ENCODE data around the gene PDE4B.
"Not testable (repeated sequence)": the region's sequence is repeated elsewhere in the genome, so short reads cannot be mapped to it uniquely, and the experiment has no call there.

Gene PDE4B

GRCh38 chr1:66403007-66403731, 610.5 kb downstream of the PDE4B start:
- Histone ChIP-seq H3K27ac (ENCODE audit: low read length) (no peak overlapping the region), H3K27me3 (ENCODE audit: control insufficient read depth, insufficient read depth, low read length) (no peaks in the 10 kb centered on the region), H3K36me3 (ENCODE audit: control insufficient read depth, insufficient read depth, low read length) (no peaks in the 10 kb centered on the region), H3K4me3 (ENCODE audit: low read length) (no peak overlapping the region), H3K9me3 (ENCODE audit: control insufficient read depth, insufficient read depth, low read length) (no peaks in the 10 kb centered on the region), H3K4me1 (ENCODE audit: control insufficient read depth, insufficient read depth, low read length) (no peaks in the 10 kb centered on the region)
- no CpG with 5 or more reads among the region's 5 CpGs for WGBS (ENCODE audit: insufficient coverage, insufficient read length)
- no peak for DNase-seq (ENCODE audit: low read depth, low spot score)

- Histone ChIP-seq H3K27ac (ENCODE audit: low read length) (no peak overlapping the region), H3K4me3 (ENCODE audit: low read length) (no peak overlapping the region), H3K4me1 (ENCODE audit: control insufficient read depth, insufficient read depth, low read length) (no peaks in the 10 kb centered on the region), H3K27me3 (ENCODE audit: control insufficient read depth, insufficient read depth, low read length) (no peaks in the 10 kb centered on the region), H3K9me3 (ENCODE audit: control insufficient read depth, insufficient read depth, low read length) (no peaks in the 10 kb centered on the region), H3K36me3 (ENCODE audit: control insufficient read depth, insufficient read depth, low read length) (no peaks in the 10 kb centered on the region)
- no peak for DNase-seq (ENCODE audit: low read depth, low spot score)
- WGBS (ENCODE audit: insufficient coverage, insufficient read length), result no CpG with 5 or more reads among the region's 4 CpGs
Measured at GRCh38 chr1:66405061-66405460, 612.4 kb downstream of the PDE4B start.

- H3K9me3 ChIP-seq (ENCODE audit: control insufficient read depth, insufficient read depth, low read length); DNase-seq (ENCODE audit: low read depth, low spot score); H3K36me3 ChIP-seq (ENCODE audit: control insufficient read depth, insufficient read depth, low read length); H3K4me1 ChIP-seq (ENCODE audit: control insufficient read depth, insufficient read depth, low read length); H3K27me3 ChIP-seq (ENCODE audit: control insufficient read depth, insufficient read depth, low read length); H3K27ac ChIP-seq (ENCODE audit: low read length); H3K4me3 ChIP-seq (ENCODE audit: low read length): not testable (repeated sequence)
- no CpG with 5 or more reads among the region's 1 CpG for WGBS (ENCODE audit: insufficient coverage, insufficient read length)
Measured at GRCh38 chr1:66411449-66411848, 618.8 kb downstream of the PDE4B start.

GRCh38 chr1:66412704-66413103, 620.0 kb downstream of the PDE4B start:
- no peaks in the 10 kb centered on the region for H3K36me3 ChIP-seq (ENCODE audit: control insufficient read depth, insufficient read depth, low read length)
- no peaks in the 10 kb centered on the region for H3K27me3 ChIP-seq (ENCODE audit: control insufficient read depth, insufficient read depth, low read length)
- DNase-seq (ENCODE audit: low read depth, low spot score), result no peak
- no peaks in the 10 kb centered on the region for H3K4me1 ChIP-seq (ENCODE audit: control insufficient read depth, insufficient read depth, low read length)
- H3K9me3 ChIP-seq (ENCODE audit: control insufficient read depth, insufficient read depth, low read length), result no peaks in the 10 kb centered on the region; the same call in 1 of the 2 replicates
- H3K27ac ChIP-seq (ENCODE audit: low read length), result no peak overlapping the region
- H3K4me3 ChIP-seq (ENCODE audit: low read length), result no peak overlapping the region

- no peaks in the 10 kb centered on the region; the same call in 1 of the 2 replicates for H3K9me3 ChIP-seq (ENCODE audit: control insufficient read depth, insufficient read depth, low read length)
- no peaks in the 10 kb centered on the region for H3K4me1 ChIP-seq (ENCODE audit: control insufficient read depth, insufficient read depth, low read length)
- no peaks in the 10 kb centered on the region for H3K27me3 ChIP-seq (ENCODE audit: control insufficient read depth, insufficient read depth, low read length)
- no peak for DNase-seq (ENCODE audit: low read depth, low spot score)
- no peak overlapping the region for H3K4me3 ChIP-seq (ENCODE audit: low read length)
- H3K36me3 ChIP-seq (ENCODE audit: control insufficient read depth, insufficient read depth, low read length), result no peaks in the 10 kb centered on the region
- no peak overlapping the region for H3K27ac ChIP-seq (ENCODE audit: low read length)
- no CpG with 5 or more reads among the region's 2 CpGs for WGBS (ENCODE audit: insufficient coverage, insufficient read length)
Measured at GRCh38 chr1:66413136-66413837, 620.6 kb downstream of the PDE4B start.

GRCh38 chr1:66413838-66414175, 621.1 kb downstream of the PDE4B start:
- no peaks in the 10 kb centered on the region for H3K4me1 ChIP-seq (ENCODE audit: control insufficient read depth, insufficient read depth, low read length)
- DNase-seq (ENCODE audit: low read depth, low spot score), result no peak
- no CpG with 5 or more reads among the region's 3 CpGs for WGBS (ENCODE audit: insufficient coverage, insufficient read length)
- no peaks in the 10 kb centered on the region for H3K36me3 ChIP-seq (ENCODE audit: control insufficient read depth, insufficient read depth, low read length)
- H3K4me3 ChIP-seq (ENCODE audit: low read length), result no peak overlapping the region
- H3K9me3 ChIP-seq (ENCODE audit: control insufficient read depth, insufficient read depth, low read length), result no peaks in the 10 kb centered on the region; the same call in 1 of the 2 replicates
- H3K27me3 ChIP-seq (ENCODE audit: control insufficient read depth, insufficient read depth, low read length), result no peaks in the 10 kb centered on the region
- H3K27ac ChIP-seq (ENCODE audit: low read length), result no peak overlapping the region

GRCh38 chr1:66415281-66415680, 622.6 kb downstream of the PDE4B start:
- Histone ChIP-seq H3K4me1 (ENCODE audit: control insufficient read depth, insufficient read depth, low read length) (no peaks in the 10 kb centered on the region), H3K36me3 (ENCODE audit: control insufficient read depth, insufficient read depth, low read length) (no peaks in the 10 kb centered on the region), H3K27me3 (ENCODE audit: control insufficient read depth, insufficient read depth, low read length) (no peaks in the 10 kb centered on the region), H3K9me3 (ENCODE audit: control insufficient read depth, insufficient read depth, low read length) (no peaks in the 10 kb centered on the region; the same call in 1 of the 2 replicates), H3K4me3 (ENCODE audit: low read length) (no peak overlapping the region), H3K27ac (ENCODE audit: low read length) (no peak overlapping the region)
- DNase-seq (ENCODE audit: low read depth, low spot score), result no peak
- WGBS (ENCODE audit: insufficient coverage, insufficient read length), result no CpG with 5 or more reads among the region's 2 CpGs

- no peak for DNase-seq (ENCODE audit: low read depth, low spot score)
- WGBS (ENCODE audit: insufficient coverage, insufficient read length), result no CpG with 5 or more reads among the region's 1 CpG
- Histone ChIP-seq H3K27me3 (ENCODE audit: control insufficient read depth, insufficient read depth, low read length) (no peaks in the 10 kb centered on the region), H3K4me1 (ENCODE audit: control insufficient read depth, insufficient read depth, low read length) (no peaks in the 10 kb centered on the region), H3K4me3 (ENCODE audit: low read length) (no peak overlapping the region), H3K27ac (ENCODE audit: low read length) (no peak overlapping the region), H3K36me3 (ENCODE audit: control insufficient read depth, insufficient read depth, low read length) (no peaks in the 10 kb centered on the region), H3K9me3 (ENCODE audit: control insufficient read depth, insufficient read depth, low read length) (no peaks in the 10 kb centered on the region; the same call in 1 of the 2 replicates)
Measured at GRCh38 chr1:66415866-66416265, 623.2 kb downstream of the PDE4B start.

- Histone ChIP-seq H3K4me3 (ENCODE audit: low read length) (no peak overlapping the region), H3K36me3 (ENCODE audit: control insufficient read depth, insufficient read depth, low read length) (no peaks in the 10 kb centered on the region), H3K27ac (ENCODE audit: low read length) (no peak overlapping the region), H3K27me3 (ENCODE audit: control insufficient read depth, insufficient read depth, low read length) (no peaks in the 10 kb centered on the region), H3K9me3 (ENCODE audit: control insufficient read depth, insufficient read depth, low read length) (no peaks in the 10 kb centered on the region; the same call in 1 of the 2 replicates), H3K4me1 (ENCODE audit: control insufficient read depth, insufficient read depth, low read length) (no peaks in the 10 kb centered on the region)
- WGBS (ENCODE audit: insufficient coverage, insufficient read length), result no CpG with 5 or more reads among the region's 3 CpGs
- DNase-seq (ENCODE audit: low read depth, low spot score), result no peak
Measured at GRCh38 chr1:66416295-66416694, 623.6 kb downstream of the PDE4B start.

GRCh38 chr1:66418021-66418420, 625.3 kb downstream of the PDE4B start:
- WGBS (ENCODE audit: insufficient coverage, insufficient read length), result no CpG with 5 or more reads among the region's 1 CpG
- Histone ChIP-seq H3K4me3 (ENCODE audit: low read length) (no peak overlapping the region), H3K36me3 (ENCODE audit: control insufficient read depth, insufficient read depth, low read length) (no peaks in the 10 kb centered on the region), H3K27ac (ENCODE audit: low read length) (no peak overlapping the region), H3K9me3 (ENCODE audit: control insufficient read depth, insufficient read depth, low read length) (no peaks in the 10 kb centered on the region; the same call in 1 of the 2 replicates), H3K4me1 (ENCODE audit: control insufficient read depth, insufficient read depth, low read length) (peaks cover under 1% of the 10 kb centered on the region; the same call in 1 of the 2 replicates), H3K27me3 (ENCODE audit: control insufficient read depth, insufficient read depth, low read length) (no peaks in the 10 kb centered on the region)
- DNase-seq (ENCODE audit: low read depth, low spot score), result no peak

- not testable (repeated sequence) for H3K27ac ChIP-seq (ENCODE audit: low read length); H3K4me3 ChIP-seq (ENCODE audit: low read length); H3K27me3 ChIP-seq (ENCODE audit: control insufficient read depth, insufficient read depth, low read length); H3K36me3 ChIP-seq (ENCODE audit: control insufficient read depth, insufficient read depth, low read length); H3K9me3 ChIP-seq (ENCODE audit: control insufficient read depth, insufficient read depth, low read length); DNase-seq (ENCODE audit: low read depth, low spot score); H3K4me1 ChIP-seq (ENCODE audit: control insufficient read depth, insufficient read depth, low read length)
- WGBS (ENCODE audit: insufficient coverage, insufficient read length), result no CpG with 5 or more reads among the region's 3 CpGs
Measured at GRCh38 chr1:66420171-66420570, 627.5 kb downstream of the PDE4B start.
